ENCODE measurements around the gene DAGLB.

DNA sequence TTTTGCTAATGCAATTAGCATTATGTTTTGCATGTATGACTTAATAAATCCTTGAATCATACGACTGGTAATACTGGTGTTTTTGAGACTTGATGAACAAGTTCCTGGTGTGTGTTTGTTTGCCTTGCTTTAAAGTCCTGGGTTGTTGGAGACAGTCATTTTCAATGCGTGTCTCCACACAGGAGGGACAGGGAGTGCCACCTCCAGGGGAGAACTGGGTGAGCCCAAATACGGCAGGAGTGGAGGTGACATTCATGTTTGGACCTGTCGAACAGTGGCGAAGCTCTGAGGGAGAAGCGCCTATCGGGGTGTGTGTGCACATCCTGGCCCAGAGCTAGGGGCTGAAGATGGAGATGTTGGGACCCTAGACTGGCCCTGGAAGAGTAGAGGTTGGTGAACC lies 43.8 kb downstream of the DAGLB start:
- TF ChIP-seq, protein P1, sequence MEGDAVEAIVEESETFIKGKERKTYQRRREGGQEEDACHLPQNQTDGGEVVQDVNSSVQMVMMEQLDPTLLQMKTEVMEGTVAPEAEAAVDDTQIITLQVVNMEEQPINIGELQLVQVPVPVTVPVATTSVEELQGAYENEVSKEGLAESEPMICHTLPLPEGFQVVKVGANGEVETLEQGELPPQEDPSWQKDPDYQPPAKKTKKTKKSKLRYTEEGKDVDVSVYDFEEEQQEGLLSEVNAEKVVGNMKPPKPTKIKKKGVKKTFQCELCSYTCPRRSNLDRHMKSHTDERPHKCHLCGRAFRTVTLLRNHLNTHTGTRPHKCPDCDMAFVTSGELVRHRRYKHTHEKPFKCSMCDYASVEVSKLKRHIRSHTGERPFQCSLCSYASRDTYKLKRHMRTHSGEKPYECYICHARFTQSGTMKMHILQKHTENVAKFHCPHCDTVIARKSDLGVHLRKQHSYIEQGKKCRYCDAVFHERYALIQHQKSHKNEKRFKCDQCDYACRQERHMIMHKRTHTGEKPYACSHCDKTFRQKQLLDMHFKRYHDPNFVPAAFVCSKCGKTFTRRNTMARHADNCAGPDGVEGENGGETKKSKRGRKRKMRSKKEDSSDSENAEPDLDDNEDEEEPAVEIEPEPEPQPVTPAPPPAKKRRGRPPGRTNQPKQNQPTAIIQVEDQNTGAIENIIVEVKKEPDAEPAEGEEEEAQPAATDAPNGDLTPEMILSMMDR (optimal IDR thresholded peaks at IDR 0.05 in 1 of 3, IDR thresholded peaks at IDR 0.05 in 1 of 3, conservative IDR thresholded peaks at IDR 0.05 in 1 of 3; ENCODE audit: extremely low read depth in 1 of 3, insufficient read depth in 2 of 3, low read length in 3 of 3) = peak in 1 of 3 experiments; percentile 51
- TF ChIP-seq EZH2 (IDR thresholded peaks at IDR 0.05; ENCODE audit: low read length) = no peak
